ENCODE measurements around the gene CTNNA2.

Gene CTNNA2

GRCh38 chr2:79530443-79530842 is 17.6 kb downstream of the CTNNA2 start:
- TF ChIP-seq REST (IDR thresholded peaks at IDR 0.05; ENCODE audit: insufficient read depth in 1 of 2, low read depth in 2 of 2, low read length in 2 of 2): no peak
- no peak for TF ChIP-seq SIN3A (IDR thresholded peaks at IDR 0.05; ENCODE audit: borderline replicate concordance, insufficient read depth, low read length)
- no peak for TF ChIP-seq POLR2AphosphoS5 (IDR thresholded peaks at IDR 0.05; ENCODE audit: low read depth, low read length)
- TF ChIP-seq FOXP2 (optimal IDR thresholded peaks at IDR 0.05; ENCODE audit: borderline replicate concordance, extremely low read depth, extremely low read length, insufficient read depth): no peak
- no peak for TF ChIP-seq TAF1 (IDR thresholded peaks at IDR 0.05; ENCODE audit: borderline replicate concordance, insufficient read depth, low read length)

- TF ChIP-seq POLR2AphosphoS5 (IDR thresholded peaks at IDR 0.05; ENCODE audit: low read depth, low read length) (no peak), FOXP2 (optimal IDR thresholded peaks at IDR 0.05; ENCODE audit: borderline replicate concordance, extremely low read depth, extremely low read length, insufficient read depth) (no peak), SIN3A (IDR thresholded peaks at IDR 0.05; ENCODE audit: borderline replicate concordance, insufficient read depth, low read length) (no peak), TAF1 (IDR thresholded peaks at IDR 0.05; ENCODE audit: borderline replicate concordance, insufficient read depth, low read length) (no peak), REST (IDR thresholded peaks at IDR 0.05; ENCODE audit: insufficient read depth in 1 of 2, low read depth in 2 of 2, low read length in 2 of 2) (no peak)
These were observed 34.7 kb downstream of the CTNNA2 start for GRCh38 chr2:79547568-79547967.

- TF ChIP-seq REST (IDR thresholded peaks at IDR 0.05; ENCODE audit: insufficient read depth in 1 of 2, low read depth in 2 of 2, low read length in 2 of 2): no peak
- TF ChIP-seq FOXP2 (optimal IDR thresholded peaks at IDR 0.05; ENCODE audit: borderline replicate concordance, extremely low read depth, extremely low read length, insufficient read depth): no peak
- TF ChIP-seq POLR2AphosphoS5 (IDR thresholded peaks at IDR 0.05; ENCODE audit: low read depth, low read length): no peak
- TF ChIP-seq TAF1 (IDR thresholded peaks at IDR 0.05; ENCODE audit: borderline replicate concordance, insufficient read depth, low read length): no peak
- TF ChIP-seq SIN3A (IDR thresholded peaks at IDR 0.05; ENCODE audit: borderline replicate concordance, insufficient read depth, low read length): no peak
These were observed 39.8 kb downstream of the CTNNA2 start for GRCh38 chr2:79552653-79553052.

- no peak for TF ChIP-seq FOXP2 (optimal IDR thresholded peaks at IDR 0.05; ENCODE audit: borderline replicate concordance, extremely low read depth, extremely low read length, insufficient read depth)
- no peak for TF ChIP-seq SIN3A (IDR thresholded peaks at IDR 0.05; ENCODE audit: borderline replicate concordance, insufficient read depth, low read length)
- TF ChIP-seq POLR2AphosphoS5 (IDR thresholded peaks at IDR 0.05; ENCODE audit: low read depth, low read length): no peak
- TF ChIP-seq REST (IDR thresholded peaks at IDR 0.05; ENCODE audit: insufficient read depth in 1 of 2, low read depth in 2 of 2, low read length in 2 of 2): no peak
- TF ChIP-seq TAF1 (IDR thresholded peaks at IDR 0.05; ENCODE audit: borderline replicate concordance, insufficient read depth, low read length): no peak
These were observed 42.0 kb downstream of the CTNNA2 start for GRCh38 chr2:79554899-79555298.

GRCh38 chr2:79564065-79564464 is 51.2 kb downstream of the CTNNA2 start:
- TF ChIP-seq FOXP2 (optimal IDR thresholded peaks at IDR 0.05; ENCODE audit: borderline replicate concordance, extremely low read depth, extremely low read length, insufficient read depth): no peak
- TF ChIP-seq REST (IDR thresholded peaks at IDR 0.05; ENCODE audit: insufficient read depth in 1 of 2, low read depth in 2 of 2, low read length in 2 of 2): no peak
- TF ChIP-seq SIN3A (IDR thresholded peaks at IDR 0.05; ENCODE audit: borderline replicate concordance, insufficient read depth, low read length): no peak
- TF ChIP-seq POLR2AphosphoS5 (IDR thresholded peaks at IDR 0.05; ENCODE audit: low read depth, low read length): no peak
- no peak for TF ChIP-seq TAF1 (IDR thresholded peaks at IDR 0.05; ENCODE audit: borderline replicate concordance, insufficient read depth, low read length)
